Measurements from ENCODE around the gene SERTM1. TPM values are rescaled to one million over a fixed set of nuclear protein-coding genes. Genes with fewer than 3 reads are reported as not detected.

SERTM1 gene
- total and polyA plus RNA-seq, 2 of the 8 experiments (the other 6 are each of a cell fraction or from before 2014, with no cell fraction given), result 0.48 to 1.6 TPM

- Histone ChIP-seq H2AFZ (ENCODE audit: low read length) (no peak overlapping the region), H4K20me1 (replicated peaks in 1 of 2; ENCODE audit: control insufficient read depth in 1 of 2, insufficient read depth in 2 of 2, low read length in 2 of 2) (no peaks in the 10 kb centered on the region), H3K56ac (replicated peaks; ENCODE audit: insufficient read length, low read depth, low read length) (no peak overlapping the region), H3K79me2 (ENCODE audit: control insufficient read depth in 1 of 2, insufficient read depth in 2 of 2, low read length in 2 of 2) (no peaks in the 10 kb centered on the region), H2BK15ac (ENCODE audit: low read length) (no peak overlapping the region), H2BK20ac (ENCODE audit: low read length) (no peak overlapping the region), H3K4me3 (ENCODE audit: extremely low read depth in 1 of 4, insufficient read depth in 2 of 4, low read depth in 3 of 4, low read length in 4 of 4) (no peak overlapping the region), H2BK5ac (ENCODE audit: low read depth, low read length) (no peak overlapping the region), H2AK5ac (ENCODE audit: low read depth, low read length) (no peak overlapping the region), H2BK12ac (ENCODE audit: low read depth, low read length) (no peak overlapping the region), H3K9ac (replicated peaks in 1 of 4; ENCODE audit: extremely low read depth in 1 of 4, low read depth in 3 of 4, low read length in 3 of 4) (no peak overlapping the region), H3K18ac (ENCODE audit: extremely low read depth, low read length) (no peak overlapping the region), H3K23me2 (ENCODE audit: low read depth, low read length) (no peaks in the 10 kb centered on the region; the same call in 1 of the 2 replicates), H4K5ac (ENCODE audit: insufficient read length, low read depth, low read length) (no peak overlapping the region), H3K23ac (ENCODE audit: insufficient read length) (no peak overlapping the region), H4K91ac (replicated peaks; ENCODE audit: insufficient read length, low read length) (no peak overlapping the region), H3K36me3 (ENCODE audit: control insufficient read depth in 2 of 4, insufficient read depth in 4 of 4, low read length in 3 of 4) (no peaks in the 10 kb centered on the region), H3K4me2 (ENCODE audit: insufficient read depth in 1 of 2, low read depth in 2 of 2, low read length in 2 of 2) (no peak overlapping the region), H3K4ac (replicated peaks; ENCODE audit: insufficient read length, low read depth, low read length) (no peak overlapping the region), H3K4me1 (replicated peaks in 1 of 4; ENCODE audit: control insufficient read depth in 3 of 4, insufficient read depth in 4 of 4, low read length in 3 of 4) (peaks cover 0 to 4% (median under 1%) of the 10 kb centered on the region in 4 experiments; a peak in 2 of 7 replicates), H3K27ac (ENCODE audit: low read depth, low read length) (no peak overlapping the region), H3K79me1 (ENCODE audit: low read depth, low read length) (no peaks in the 10 kb centered on the region), H4K8ac (ENCODE audit: extremely low read depth, insufficient read depth, low read length) (no peak overlapping the region), H2BK120ac (replicated peaks; ENCODE audit: low read depth, low read length) (no peak overlapping the region), H3K14ac (ENCODE audit: insufficient read length) (no peak overlapping the region), H3K27me3 (replicated peaks in 1 of 4; ENCODE audit: control insufficient read depth in 3 of 4, extremely low read depth in 1 of 4, insufficient read depth in 3 of 4, low read length in 3 of 4) (peaks cover 2 to 8% (median 7%) of the 10 kb centered on the region in 4 experiments; a peak in 5 of 7 replicates), H3K9me3 (ENCODE audit: insufficient read depth in 2 of 2, low read depth in 1 of 2, low read length in 1 of 2) (no peaks in the 10 kb centered on the region)
- WGBS, 2 experiments (ENCODE audit: extremely low coverage in 1 of 2, insufficient coverage in 1 of 2, insufficient read length in 1 of 2, insufficient replicate concordance in 2 of 2, low coverage in 1 of 2, low lambda C conversion rate in 2 of 2, missing lambda C conversion rate in 1 of 2), result 80% methylated on average over 2 of the region's 2 CpGs; no CpG with 5 or more reads in 1 of the 2 experiments
- FAIRE-seq (no peak), DNase-seq (ENCODE audit: low read depth in 1 of 2, low spot score in 2 of 2) (no peak)
- POLR2A ChIA-PET (ENCODE audit: partially characterized antibody), result no interaction called here
- no peak for TF ChIP-seq SAP30 (IDR thresholded peaks at IDR 0.05; ENCODE audit: insufficient read depth, insufficient replicate concordance, low read length)
- no peak for TF ChIP-seq PHF8 (conservative IDR thresholded peaks at IDR 0.05; ENCODE audit: low read depth, low read length)
- TF ChIP-seq NRF1 (IDR thresholded peaks at IDR 0.05; ENCODE audit: low read depth, low read length), result no peak
- no peak for TF ChIP-seq HDAC6 (IDR thresholded peaks at IDR 0.05; ENCODE audit: low read depth, low read length)
- CTCF ChIA-PET (ENCODE audit: partially characterized antibody), result interaction anchor here (0.6 kb wide), 3 partner anchors 12 to 172 kb away, joined by 3 to 4 read pairs (median 3); no protein-coding TSS in a partner anchor
Measured at GRCh38 chr13:36668316-36668715, 5.5 kb upstream of the SERTM1 start.
